ENCODE results near the gene OR8B2.
"Not testable (repeated sequence)": the region's sequence is repeated elsewhere in the genome, so short reads cannot be mapped to it uniquely, and the experiment has no call there.

OR8B2 gene

GRCh38 chr11:124384399-124384798 lies at the start of gene OR8B2:
OR8B2 (minus strand) TSS chr11:124384499; CDS start chr11:124383343, 1,156 bp downstream.
- no peak for TF ChIP-seq ZNF274 (IDR thresholded peaks at IDR 0.05; ENCODE audit: low read depth, low read length)
- no peak within 1 kb of the TSS for H3K4me3 ChIP-seq (ENCODE audit: low read length)

GRCh38 chr11:124429599-124429998 lies 45.3 kb upstream of the OR8B2 start:
- no peak overlapping the region for H3K4me3 ChIP-seq (ENCODE audit: low read length)
- no peak for TF ChIP-seq ZNF274 (IDR thresholded peaks at IDR 0.05; ENCODE audit: low read depth, low read length)

- TF ChIP-seq ZNF274 (IDR thresholded peaks at IDR 0.05; ENCODE audit: low read depth, low read length): no peak
- H3K4me3 ChIP-seq (ENCODE audit: low read length): no peak within 1 kb of the TSS
Observed at GRCh38 chr11:124424384-124424921, 40.2 kb upstream of the OR8B2 start, which contains the start of gene OR8B4. OR8B4 (minus strand) TSS chr11:124424871; CDS start chr11:124424871, 0 bp downstream.

GRCh38 chr11:124421043-124421442 lies 36.7 kb upstream of the OR8B2 start:
- no peak for TF ChIP-seq ZNF274 (IDR thresholded peaks at IDR 0.05; ENCODE audit: low read depth, low read length)
- no peak overlapping the region for H3K4me3 ChIP-seq (ENCODE audit: low read length)

GRCh38 chr11:124415356-124415923 lies 31.1 kb upstream of the OR8B2 start:
- H3K4me3 ChIP-seq (ENCODE audit: low read length): no peak overlapping the region
- no peak for TF ChIP-seq ZNF274 (IDR thresholded peaks at IDR 0.05; ENCODE audit: low read depth, low read length)

- TF ChIP-seq ZNF274 (IDR thresholded peaks at IDR 0.05; ENCODE audit: low read depth, low read length): no peak
- no peak overlapping the region for H3K4me3 ChIP-seq (ENCODE audit: low read length)
Observed at GRCh38 chr11:124409906-124410305, 25.6 kb upstream of the OR8B2 start.

GRCh38 chr11:124405581-124405980 lies 21.3 kb upstream of the OR8B2 start:
- no peak for TF ChIP-seq ZNF274 (IDR thresholded peaks at IDR 0.05; ENCODE audit: low read depth, low read length)
- H3K4me3 ChIP-seq (ENCODE audit: low read length): no peak overlapping the region

GRCh38 chr11:124403186-124403585 lies 18.9 kb upstream of the OR8B2 start:
- H3K4me3 ChIP-seq (ENCODE audit: low read length): not testable (repeated sequence)

- no peak overlapping the region for H3K4me3 ChIP-seq (ENCODE audit: low read length)
- no peak for TF ChIP-seq ZNF274 (IDR thresholded peaks at IDR 0.05; ENCODE audit: low read depth, low read length)
Observed at GRCh38 chr11:124402326-124402922, 18.1 kb upstream of the OR8B2 start.

GRCh38 chr11:124398924-124399323 lies 14.6 kb upstream of the OR8B2 start, which contains the start of gene OR8B3:
OR8B3 (minus strand) TSS chr11:124399024; CDS start chr11:124397351, 1,673 bp downstream.
- TF ChIP-seq ZNF274 (IDR thresholded peaks at IDR 0.05; ENCODE audit: low read depth, low read length): no peak
- no peak within 1 kb of the TSS for H3K4me3 ChIP-seq (ENCODE audit: low read length)

GRCh38 chr11:124396847-124397246 lies 12.5 kb upstream of the OR8B2 start:
- not testable (repeated sequence) for H3K4me3 ChIP-seq (ENCODE audit: low read length)

- no peak overlapping the region for H3K4me3 ChIP-seq (ENCODE audit: low read length)
- no peak for TF ChIP-seq ZNF274 (IDR thresholded peaks at IDR 0.05; ENCODE audit: low read depth, low read length)
Observed at GRCh38 chr11:124394408-124394807, 10.1 kb upstream of the OR8B2 start.

GRCh38 chr11:124382857-124383256 lies 1.4 kb downstream of the OR8B2 start:
- H3K4me3 ChIP-seq (ENCODE audit: low read length): not testable (repeated sequence)

GRCh38 chr11:124380585-124380984 lies 3.7 kb downstream of the OR8B2 start:
- no peak for TF ChIP-seq ZNF274 (IDR thresholded peaks at IDR 0.05; ENCODE audit: low read depth, low read length)
- no peak overlapping the region for H3K4me3 ChIP-seq (ENCODE audit: low read length)

GRCh38 chr11:124376280-124376679 lies 8.0 kb downstream of the OR8B2 start:
- no peak overlapping the region for H3K4me3 ChIP-seq (ENCODE audit: low read length)
- no peak for TF ChIP-seq ZNF274 (IDR thresholded peaks at IDR 0.05; ENCODE audit: low read depth, low read length)

All from GM08714 (cell line).